ENCODE results near the gene STK32B.

Gene STK32B

DNA sequence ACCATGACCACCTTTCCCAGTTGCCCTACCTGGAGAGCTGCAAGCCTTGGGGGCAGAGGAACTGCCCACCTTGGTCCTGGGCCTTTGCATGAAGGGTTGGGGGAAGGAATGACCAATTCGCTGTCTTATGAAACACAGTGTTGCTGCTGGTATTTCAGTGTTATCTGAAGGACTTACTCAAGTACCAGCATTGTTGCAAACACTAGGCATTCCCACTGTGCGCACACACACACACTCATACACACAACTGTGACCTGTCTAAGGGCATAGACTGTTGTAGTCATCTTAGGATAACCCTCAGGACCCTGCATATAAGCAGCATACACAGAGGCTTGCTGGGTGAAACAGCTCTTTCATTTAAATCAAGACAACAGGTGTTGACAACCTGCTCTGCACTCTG is 446.2 kb downstream of the STK32B start:
- in situ Hi-C loops (cut with MboI; ENCODE audit: low sequenced_read_pairs), result no loop called here

GRCh38 chr4:5500165-5500564 is 448.9 kb downstream of the STK32B start:
- in situ Hi-C loops (cut with MboI; ENCODE audit: low sequenced_read_pairs), result no loop called here

DNA sequence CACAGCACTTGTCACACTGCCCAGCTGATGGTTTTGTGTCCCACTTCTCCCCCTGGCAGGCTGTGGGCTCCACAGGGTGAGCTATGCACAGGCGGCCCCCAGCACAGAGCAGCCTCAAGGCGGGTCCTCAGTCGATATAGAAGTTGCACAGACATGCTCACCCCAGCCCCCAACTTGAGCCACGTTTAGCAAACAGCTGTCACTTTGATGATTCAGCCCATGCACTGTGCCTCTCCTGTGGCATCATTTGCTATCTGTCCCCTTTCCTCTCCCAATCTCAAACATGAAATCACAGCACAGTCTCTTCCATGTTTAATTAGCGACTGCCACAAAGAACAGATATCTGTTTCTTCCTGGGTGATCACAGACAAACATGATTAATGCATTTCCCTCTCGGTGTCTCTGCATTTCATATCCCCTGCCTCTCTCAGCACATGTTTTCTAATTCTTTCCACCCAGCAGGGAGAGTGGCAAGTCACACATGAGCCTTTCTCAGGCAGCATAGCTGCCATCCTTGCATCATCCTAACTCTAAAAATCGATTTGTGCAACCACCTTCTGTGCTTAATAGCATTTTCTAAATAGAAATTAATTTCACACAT is 452.2 kb downstream of the STK32B start:
- in situ Hi-C loops (cut with MboI; ENCODE audit: low sequenced_read_pairs), result no loop called here

DNA sequence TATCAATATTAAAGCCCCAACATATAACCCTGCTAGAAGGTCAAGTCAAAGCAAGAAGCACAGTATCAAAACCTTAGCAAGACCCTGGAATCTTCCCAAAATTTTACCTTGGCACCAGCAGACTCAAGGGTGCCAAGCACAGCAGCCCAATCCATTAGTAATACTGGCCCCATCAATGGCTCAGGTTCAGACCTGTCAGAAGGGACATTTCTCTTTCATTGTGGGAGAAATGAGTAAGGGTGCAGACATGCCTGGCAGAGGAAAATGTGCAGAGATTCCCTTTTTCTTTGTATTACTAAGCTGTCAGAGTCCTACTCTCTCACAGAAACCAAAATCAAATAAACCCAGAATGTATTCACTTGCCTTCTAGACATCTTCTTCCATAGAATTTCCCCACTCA is 453.2 kb downstream of the STK32B start:
- in situ Hi-C loops (cut with MboI; ENCODE audit: low sequenced_read_pairs), result no loop called here

DNA sequence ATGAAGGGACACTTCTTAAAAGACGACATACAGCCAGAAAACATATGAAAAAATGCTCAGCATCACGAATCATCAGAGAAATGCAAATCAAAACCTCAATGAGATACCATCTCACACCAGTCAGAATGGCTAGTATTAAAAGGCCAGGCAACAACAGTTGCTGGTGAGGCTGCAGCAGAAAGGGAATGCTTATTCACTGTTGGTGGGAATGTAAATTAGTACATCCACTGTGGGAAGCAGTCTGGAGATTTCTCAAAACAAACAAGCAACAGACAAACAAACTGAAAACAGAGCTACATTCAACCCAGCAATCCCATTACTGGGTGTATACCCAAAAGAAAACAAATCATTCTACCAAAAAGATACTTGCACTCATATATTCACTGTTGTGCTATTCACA is 459.2 kb downstream of the STK32B start:
- in situ Hi-C loops (cut with MboI; ENCODE audit: low sequenced_read_pairs), result no loop called here

DNA sequence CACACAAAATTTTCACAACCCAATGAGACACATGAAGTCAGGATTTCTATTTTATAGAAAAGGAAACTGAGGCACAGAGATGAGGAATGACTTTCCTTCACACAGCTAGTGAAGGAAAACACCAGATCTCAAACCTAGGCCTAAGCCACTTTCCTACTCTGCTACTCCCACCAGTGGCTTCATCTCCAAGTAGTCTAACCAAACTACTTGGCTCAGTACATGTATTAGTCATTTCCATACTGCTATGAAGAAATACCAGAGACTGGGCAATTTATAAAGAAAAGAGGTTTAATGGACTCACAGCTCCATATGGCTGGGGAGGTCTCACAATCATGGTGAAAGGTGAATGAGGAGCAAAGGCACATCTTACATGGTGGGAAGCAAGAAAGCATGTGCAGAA is 460.5 kb downstream of the STK32B start:
- in situ Hi-C loops (cut with MboI; ENCODE audit: low sequenced_read_pairs), result no loop called here

DNA sequence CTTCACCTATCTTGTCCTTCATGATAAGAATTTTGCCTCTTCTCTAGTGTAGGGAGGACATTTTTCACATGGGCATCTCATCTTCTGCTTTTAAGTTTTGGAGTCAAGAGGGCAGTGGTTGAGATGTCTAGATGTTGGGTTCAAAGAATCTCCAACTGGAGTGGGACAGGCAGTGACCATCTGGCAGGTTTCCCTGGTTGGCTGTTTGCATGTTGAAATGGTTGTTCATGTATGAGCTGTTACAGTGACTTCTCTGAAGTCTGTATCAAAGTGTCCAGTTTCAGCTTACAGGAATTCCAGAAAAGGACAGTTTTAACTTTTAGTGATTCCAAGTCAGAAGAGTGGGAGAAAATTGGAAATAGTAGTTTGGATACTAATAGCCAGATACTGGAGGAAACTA is 464.4 kb downstream of the STK32B start:
- in situ Hi-C loops (cut with MboI; ENCODE audit: low sequenced_read_pairs), result no loop called here

DNA sequence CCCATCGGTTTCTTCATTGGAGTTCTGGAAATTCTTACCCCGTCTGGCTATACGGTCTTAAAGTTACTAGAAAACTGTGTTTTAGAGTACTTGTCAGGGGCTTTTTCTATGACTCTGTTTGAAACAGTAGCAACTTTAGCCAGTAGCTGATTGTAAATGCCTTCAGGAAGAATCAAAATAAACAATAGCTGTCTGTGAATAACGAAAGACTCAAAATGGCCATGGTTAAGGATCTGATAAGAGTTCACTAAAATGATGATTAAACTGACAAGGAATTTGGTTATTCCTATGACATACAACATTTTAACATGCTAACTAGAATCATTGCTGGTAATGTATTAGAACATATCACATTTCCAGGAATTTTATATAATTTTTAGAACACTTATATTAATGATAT is 466.1 kb downstream of the STK32B start:
- in situ Hi-C loops (cut with MboI; ENCODE audit: low sequenced_read_pairs), result no loop called here

DNA sequence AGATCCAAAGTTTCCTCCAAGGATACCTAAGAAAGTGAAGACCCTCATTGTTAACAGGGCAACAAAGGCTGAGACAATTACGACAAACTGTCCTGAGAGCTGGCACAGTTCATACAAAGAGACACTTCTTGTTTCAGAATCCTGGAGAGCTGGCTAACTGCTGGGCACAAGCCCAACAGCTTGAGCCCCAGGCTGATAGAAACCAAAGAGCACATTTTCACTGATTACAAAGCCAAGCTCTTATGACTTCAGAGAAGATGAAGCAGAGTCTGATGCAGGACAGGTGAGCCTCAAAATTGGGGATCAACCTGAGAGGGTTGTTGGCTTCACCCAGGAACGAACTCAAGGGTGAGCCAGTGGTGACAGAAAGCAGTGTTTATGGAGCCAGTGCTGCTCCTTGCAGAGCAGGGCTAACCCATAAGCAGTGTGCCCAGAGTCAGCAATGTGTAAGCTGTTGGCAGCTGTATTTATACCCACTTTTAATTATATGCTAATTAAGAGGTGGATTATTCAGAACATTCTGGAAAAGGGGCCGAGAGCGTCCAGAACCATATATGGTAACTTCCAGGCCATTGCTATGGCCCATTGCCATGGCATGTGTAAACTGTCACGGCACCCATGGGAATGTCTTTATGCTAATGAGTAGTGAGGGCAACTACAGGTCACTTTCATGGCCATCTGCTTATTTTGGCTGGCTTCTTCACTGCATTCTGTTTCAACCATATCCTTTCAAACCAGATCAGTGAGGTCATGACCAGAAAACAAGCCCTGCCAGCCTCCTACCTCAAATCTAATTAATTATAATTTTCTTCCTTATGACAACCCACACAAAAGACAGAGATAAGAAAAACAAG is 473.4 kb downstream of the STK32B start:
- in situ Hi-C loops (cut with MboI; ENCODE audit: low sequenced_read_pairs), result no loop called here

DNA sequence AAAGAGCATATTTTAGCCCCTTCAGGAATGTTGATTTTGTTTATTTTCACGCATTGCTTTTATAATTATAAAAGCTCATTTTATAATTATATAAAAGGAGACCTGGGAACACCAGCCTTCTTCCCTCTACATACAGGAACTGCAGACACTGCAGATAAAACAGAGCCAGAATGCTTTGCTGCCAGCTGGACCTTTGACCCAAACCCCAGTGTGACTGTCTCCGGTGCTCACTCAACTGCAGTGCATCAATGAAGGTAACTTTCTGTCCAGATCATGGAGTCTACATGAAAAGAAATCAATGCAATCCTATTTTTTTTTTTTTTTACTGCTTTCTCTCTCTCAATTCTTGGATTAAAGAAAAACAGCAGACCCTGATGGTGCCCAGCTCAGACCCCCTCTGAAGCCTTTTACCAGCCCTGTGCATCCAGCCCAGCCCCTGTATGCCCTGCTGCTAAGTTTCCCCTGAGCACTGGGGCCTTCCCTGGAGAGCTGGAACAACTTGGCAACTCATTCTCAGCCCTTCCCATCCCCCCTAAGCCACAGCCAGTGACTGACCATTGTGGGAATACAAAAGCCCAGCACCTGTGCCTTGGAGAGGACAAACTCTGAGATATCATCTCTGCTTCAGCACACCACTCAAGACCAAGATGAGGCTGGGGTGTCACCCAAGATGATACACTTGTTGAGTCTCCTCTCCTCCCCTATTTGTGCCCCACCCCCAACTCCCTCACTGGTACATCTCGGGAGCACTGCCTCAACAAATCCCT is 475.0 kb downstream of the STK32B start:
- in situ Hi-C loops (cut with MboI; ENCODE audit: low sequenced_read_pairs), result no loop called here

- in situ Hi-C loops (cut with MboI; ENCODE audit: low sequenced_read_pairs), result no loop called here
Observed at GRCh38 chr4:5527211-5527610, 475.9 kb downstream of the STK32B start.

DNA sequence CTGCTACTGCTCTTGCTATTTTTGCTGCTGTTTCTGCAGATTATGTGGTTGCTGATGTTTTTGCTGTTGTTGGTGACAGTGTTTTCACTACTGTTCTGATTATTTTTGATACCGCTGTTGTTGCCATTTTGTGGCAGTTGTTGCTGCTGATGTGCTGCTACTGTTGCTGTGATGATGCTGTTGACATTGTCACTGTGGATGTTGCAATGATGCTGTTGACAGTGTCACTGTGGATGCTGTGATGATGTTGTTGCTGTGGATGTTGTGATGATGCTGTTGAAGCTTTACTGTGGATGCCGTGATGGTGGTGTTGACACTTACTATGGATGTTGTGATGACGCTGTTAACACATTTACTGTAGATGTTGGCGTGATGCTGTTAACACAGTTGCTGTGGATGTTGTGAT is 476.8 kb downstream of the STK32B start:
- in situ Hi-C loops (cut with MboI; ENCODE audit: low sequenced_read_pairs), result no loop called here

- in situ Hi-C loops (cut with MboI; ENCODE audit: low sequenced_read_pairs), result no loop called here
Observed at GRCh38 chr4:5532100-5532499, 480.8 kb downstream of the STK32B start.

- in situ Hi-C loops (cut with MboI; ENCODE audit: low sequenced_read_pairs), result no loop called here
Observed at GRCh38 chr4:5539584-5539983, 488.3 kb downstream of the STK32B start.

DNA sequence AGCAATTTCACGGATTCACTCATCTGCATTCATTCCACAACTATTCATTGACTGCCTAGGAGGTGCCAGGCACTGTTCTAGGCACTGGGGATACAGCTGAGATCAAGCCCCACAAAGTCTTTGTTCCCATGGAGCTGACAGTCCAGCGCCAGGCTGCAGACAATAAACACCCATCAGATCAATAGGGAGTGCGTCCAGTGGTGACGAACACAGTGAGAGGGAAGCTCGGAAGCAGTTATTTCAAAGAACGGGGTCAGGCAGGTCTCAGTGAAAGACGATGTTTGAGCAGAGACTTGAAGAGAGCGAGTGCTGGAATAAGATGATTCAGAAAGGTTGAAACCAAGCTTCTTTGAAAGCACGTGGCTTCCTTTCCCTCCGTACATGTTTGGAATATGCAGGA is 489.9 kb downstream of the STK32B start:
- in situ Hi-C loops (cut with MboI; ENCODE audit: low sequenced_read_pairs), result no loop called here

GRCh38 chr4:5543681-5544080 is 492.4 kb downstream of the STK32B start:
- in situ Hi-C loops (cut with MboI; ENCODE audit: low sequenced_read_pairs), result no loop called here

GRCh38 chr4:5544762-5545161 is 493.5 kb downstream of the STK32B start:
- in situ Hi-C loops (cut with MboI; ENCODE audit: low sequenced_read_pairs), result no loop called here

- in situ Hi-C loops (cut with MboI; ENCODE audit: low sequenced_read_pairs), result no loop called here
Observed at GRCh38 chr4:5545271-5545670, 494.0 kb downstream of the STK32B start.

DNA sequence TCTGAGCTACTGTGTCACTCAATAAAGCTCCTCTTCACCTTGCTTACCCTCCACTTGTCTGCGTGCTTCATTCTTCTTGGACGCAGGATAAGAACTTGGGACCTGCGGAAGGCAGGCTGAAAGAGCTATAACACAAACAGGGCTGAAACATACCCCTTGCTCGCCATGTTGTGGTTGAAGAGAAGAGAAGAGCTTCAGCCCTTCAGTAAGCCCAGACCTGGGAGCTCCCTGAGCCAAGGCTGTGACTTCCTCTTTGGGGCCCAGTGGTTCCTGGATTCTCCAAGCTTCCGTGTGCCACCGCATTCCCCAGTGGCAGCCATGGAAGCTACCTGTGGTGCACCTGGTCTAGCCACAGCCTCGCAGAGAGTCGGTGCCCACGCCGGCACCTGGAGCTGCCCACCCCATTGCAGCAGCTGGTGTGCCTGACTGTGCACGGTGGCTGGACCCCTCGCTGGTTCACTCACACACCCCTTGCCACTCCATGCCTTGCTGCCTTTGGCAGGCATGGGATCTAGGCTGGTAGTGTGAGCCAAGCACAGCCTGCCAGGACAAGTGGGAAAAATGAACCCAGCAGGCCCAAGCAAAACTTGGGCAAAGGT is 496.5 kb downstream of the STK32B start:
- in situ Hi-C loops (cut with MboI; ENCODE audit: low sequenced_read_pairs), result no loop called here

Data from HL-60/S4 (cell line).